GM19043 (cell line): ENCODE results near the gene RASIP1.
"Not testable (repeated sequence)": the region's sequence is repeated elsewhere in the genome, so short reads cannot be mapped to it uniquely, and the experiment has no call there.

Experiments
- ATAC-seq: cut with Tn5 transposase; IDR thresholded peaks from one replicate; pipeline ENCODE4 v1.9.1; 2021; ENCODE audit warnings: low read depth; ENCODE audit not compliant: unreplicated experiment

The RASIP1 gene, protein sequence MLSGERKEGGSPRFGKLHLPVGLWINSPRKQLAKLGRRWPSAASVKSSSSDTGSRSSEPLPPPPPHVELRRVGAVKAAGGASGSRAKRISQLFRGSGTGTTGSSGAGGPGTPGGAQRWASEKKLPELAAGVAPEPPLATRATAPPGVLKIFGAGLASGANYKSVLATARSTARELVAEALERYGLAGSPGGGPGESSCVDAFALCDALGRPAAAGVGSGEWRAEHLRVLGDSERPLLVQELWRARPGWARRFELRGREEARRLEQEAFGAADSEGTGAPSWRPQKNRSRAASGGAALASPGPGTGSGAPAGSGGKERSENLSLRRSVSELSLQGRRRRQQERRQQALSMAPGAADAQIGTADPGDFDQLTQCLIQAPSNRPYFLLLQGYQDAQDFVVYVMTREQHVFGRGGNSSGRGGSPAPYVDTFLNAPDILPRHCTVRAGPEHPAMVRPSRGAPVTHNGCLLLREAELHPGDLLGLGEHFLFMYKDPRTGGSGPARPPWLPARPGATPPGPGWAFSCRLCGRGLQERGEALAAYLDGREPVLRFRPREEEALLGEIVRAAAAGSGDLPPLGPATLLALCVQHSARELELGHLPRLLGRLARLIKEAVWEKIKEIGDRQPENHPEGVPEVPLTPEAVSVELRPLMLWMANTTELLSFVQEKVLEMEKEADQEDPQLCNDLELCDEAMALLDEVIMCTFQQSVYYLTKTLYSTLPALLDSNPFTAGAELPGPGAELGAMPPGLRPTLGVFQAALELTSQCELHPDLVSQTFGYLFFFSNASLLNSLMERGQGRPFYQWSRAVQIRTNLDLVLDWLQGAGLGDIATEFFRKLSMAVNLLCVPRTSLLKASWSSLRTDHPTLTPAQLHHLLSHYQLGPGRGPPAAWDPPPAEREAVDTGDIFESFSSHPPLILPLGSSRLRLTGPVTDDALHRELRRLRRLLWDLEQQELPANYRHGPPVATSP

DNA sequence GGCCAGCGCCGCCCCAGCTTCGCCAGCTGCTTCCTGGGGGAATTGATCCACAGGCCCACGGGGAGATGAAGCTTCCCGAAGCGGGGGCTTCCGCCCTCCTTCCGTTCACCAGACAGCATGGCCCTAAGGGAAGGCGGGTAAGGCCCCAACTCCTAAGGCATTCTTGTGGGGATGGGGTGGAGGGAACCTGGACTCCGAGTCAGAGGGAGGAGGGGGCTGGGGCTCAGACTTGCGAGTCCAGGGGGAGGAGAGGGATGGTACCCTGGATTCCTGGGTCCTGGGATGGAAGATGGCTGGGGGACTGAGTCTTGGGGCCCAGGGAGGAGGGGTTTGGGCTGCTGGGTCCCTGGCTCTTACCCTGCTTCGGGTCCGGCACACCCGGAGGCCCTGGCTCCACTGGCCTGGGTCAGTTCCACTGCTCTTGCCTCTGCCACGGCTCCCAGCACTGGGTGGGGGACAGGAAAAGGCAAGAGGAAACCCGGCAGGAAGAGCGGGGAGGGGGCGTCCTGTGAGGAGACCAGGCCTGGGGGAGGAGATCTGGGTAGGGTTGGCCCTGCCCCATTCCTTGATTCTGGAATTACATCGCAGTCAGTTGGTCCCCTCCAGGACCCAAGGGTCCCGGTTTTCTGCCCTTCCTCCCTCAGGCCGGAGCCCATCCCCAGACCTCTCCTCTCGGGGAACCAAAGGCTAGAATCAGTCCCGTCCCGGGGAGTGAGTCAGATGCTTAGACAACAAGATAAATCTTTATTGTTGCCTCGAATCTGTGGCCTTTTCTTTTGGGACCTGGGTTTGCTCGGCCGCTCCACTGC, at the start of gene RASIP1:
RASIP1 (minus strand) TSS at position 447 of the 809 bp plus-strand sequence; CDS start at position 119, 328 bp downstream.
- no peak for ATAC-seq

DNA sequence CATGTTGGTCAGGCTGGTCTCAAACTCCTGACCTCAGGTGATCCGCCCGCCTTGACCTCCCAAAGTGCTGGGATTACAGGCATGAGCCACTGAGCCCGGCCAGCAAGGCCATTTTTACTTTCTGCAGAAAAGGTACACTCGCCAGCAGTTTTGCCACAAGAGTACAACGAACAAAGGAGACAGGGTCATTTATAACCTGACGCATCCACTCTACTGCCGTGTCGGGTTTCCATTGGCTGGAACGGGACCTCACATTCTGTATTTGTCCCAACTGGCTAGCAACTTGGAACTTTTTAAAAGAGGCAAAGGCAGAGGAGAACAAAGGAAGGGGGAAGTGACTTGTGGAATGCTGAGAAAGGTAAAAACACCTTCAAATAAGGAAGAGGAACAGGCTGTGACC, 46.9 kb upstream of the RASIP1 start:
- not testable (repeated sequence) for ATAC-seq

DNA sequence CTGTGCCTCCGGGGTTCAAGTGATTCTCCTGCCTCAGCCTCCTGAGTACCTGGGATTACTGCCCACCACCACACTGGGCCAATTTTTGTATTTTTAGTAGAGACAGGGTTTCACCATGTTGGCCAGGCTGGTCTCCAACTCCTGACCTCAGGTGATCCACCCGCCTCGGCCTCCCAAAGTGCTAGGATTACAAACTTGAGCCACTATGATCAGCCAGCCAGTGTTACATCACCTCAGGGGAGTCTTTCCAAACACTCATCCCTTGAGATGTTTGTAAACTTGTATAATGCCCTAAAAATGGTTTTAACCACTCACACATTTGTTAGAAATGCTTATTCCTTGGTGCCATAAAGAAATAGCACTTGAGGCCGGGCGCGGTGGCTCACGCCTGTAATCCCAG, 46.0 kb upstream of the RASIP1 start:
- not testable (repeated sequence) for ATAC-seq

DNA sequence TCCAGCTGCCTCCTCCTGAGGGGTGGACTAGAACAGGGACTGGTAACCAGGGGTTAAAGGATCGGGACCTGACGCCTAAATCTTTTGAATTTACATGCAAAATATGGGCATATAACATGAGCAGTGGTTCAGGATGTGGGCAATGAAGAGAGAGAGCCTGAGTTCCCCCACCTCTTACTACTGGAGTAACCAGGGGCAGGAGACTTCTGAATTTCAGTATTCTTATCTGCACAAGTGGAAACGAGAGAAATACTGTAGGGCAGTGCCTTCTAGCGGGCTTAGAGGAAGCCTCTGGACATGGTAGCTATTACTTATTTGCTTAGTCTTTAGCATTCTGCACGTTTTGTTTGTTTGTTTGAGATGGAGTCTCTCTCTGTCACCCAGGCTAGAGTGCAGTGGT, 44.1 kb upstream of the RASIP1 start:
- ATAC-seq: no peak

DNA sequence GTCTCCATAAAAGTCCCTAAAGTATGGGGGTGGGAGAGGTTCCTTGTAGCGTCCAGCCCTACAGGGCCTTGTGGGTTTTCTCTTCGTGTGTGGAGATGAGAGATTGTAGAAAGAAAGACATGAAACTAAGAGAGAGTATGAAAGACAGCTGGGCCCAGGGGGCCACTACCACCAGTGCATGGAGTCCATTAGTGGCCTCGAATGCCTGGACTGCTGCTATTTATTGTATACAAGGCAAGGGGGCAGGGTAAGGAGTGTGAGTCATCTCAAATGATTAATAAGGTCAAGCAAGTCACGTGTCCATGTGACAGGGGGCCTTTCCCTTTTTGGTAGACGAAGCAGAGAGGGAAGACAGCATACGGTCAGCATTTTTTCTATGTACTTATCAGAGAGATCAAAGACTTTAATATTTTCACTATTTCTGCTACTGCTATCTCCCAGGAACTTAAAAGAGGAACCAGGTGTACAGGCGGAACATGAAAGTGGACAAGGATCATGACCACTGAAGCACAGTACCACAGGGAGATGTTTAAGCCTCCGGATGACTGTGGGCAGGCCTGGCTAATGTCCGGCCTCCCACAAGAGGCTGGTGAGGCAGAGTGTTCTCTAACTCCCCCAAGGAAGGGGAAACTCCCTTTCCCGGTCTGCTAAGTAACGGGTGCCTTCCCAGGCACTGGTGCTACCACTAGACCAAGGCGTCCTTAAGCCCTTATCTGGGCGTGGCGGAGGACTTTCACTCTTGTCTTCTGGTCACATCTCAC, 40.4 kb upstream of the RASIP1 start:
- no peak for ATAC-seq

DNA sequence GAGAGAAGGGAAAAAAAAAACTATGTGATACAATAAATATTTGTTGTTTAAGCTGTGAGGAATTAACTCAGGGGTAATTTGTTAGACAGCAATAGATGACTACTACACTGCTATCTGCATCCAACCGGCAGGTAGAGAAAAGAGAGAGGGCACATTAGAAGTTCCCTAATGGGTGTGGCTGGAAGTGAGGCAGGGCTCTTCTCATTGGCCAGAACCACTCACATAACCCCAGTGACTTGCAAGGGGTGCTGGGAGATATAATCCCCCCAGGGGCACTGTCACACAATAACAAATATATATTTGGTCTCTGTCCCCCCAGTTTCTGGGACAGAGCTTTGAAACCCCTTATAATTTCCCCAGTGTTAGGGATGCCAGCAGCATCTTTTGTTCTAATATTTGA, 39.2 kb upstream of the RASIP1 start:
- no peak for ATAC-seq

DNA sequence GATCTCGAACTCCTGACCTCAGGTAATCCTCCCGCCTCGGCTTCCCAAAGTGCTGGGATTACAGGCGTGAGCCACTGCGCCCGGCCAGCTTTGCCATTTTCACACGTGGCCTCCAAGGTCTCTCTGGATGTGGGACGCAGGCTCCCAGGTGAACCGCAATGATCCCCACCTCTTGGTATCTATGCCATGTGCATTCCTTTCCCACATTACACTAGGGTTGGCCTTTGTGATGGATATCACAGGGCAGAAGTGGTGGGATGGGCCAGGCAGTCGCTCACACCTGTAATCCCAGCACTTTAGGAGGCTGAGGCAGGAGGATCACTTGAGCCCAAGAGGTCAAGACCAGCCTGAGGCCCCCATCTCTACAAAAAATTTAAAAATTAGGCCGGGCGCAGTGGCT, 37.3 kb upstream of the RASIP1 start:
- ATAC-seq: no peak

DNA sequence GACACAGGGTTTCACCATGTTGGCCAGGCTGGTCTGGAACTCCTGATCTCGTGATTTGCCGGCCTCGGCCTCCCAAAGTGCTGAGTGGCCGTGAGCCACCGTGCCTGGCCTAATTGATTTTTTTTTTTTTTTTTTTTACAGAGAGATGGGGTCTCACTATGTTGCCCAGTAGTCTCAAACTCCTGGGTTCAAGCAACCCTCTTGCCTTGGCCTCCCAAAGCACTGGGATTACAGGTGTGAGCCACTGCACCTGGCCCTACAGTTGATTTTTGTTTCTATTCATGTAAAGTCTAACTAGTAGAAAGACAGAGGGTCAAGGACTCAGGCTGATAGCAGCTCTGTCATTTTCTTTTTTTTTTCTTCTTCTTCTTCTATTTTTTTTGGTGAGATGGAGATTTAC, 36.7 kb upstream of the RASIP1 start:
- ATAC-seq: no peak

DNA sequence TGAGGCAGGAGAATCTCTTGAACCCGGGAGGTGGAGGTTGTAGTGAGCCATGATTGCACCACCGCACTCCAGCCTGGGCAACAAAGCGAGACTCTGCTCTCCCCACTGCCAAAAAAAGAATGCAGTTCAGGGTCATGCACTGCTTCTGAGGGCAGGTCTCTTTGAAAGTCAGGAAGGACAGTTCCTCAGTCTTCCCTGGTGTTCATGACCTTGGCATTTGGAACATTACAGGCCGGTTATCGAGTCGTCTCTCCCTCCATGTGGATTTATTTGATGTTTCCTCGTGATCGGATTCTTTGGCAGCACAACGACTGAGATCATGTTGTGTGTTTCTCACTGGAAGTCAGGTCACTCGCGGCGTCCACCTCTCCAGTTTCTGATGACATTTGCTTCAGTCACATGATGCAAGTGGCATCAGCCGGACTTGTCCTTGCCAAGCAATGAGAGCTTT, 32.1 kb upstream of the RASIP1 start:
- ATAC-seq: no peak

DNA sequence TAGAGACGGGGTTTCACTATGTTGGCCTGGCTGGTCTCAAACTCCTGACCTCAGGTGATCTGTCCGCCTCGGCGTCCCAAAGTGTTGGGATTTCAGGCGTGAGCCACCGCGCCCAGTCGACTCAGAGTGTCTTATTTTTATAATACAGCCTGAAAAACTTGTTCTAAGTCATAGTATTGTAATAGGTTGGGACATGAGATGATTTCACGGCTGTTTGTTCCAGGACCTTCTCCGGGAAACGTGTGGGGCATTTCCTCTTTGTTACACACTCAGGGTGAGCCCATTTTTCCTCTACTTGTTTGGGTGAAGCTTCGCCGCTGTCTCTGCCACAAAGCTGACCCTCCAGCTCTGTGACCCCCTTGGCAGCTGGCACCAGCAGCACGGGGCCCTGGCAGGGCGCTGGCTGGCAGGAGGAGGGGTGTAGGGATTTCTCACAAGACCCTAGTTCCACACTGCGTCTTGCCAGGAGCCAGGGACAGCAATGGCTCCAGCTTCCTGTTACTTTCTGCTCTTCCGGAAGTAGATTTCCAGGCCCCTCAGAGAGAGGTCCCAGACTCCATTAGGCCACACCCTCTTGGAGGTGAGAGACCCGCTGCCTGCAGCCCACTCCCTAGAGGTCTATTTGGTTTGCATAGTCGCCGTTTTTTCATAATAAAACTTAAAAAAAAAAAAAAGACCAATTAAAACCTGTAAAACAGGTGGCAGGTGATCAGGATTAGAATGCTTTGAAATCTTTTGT, 30.5 kb upstream of the RASIP1 start:
- no peak for ATAC-seq

DNA sequence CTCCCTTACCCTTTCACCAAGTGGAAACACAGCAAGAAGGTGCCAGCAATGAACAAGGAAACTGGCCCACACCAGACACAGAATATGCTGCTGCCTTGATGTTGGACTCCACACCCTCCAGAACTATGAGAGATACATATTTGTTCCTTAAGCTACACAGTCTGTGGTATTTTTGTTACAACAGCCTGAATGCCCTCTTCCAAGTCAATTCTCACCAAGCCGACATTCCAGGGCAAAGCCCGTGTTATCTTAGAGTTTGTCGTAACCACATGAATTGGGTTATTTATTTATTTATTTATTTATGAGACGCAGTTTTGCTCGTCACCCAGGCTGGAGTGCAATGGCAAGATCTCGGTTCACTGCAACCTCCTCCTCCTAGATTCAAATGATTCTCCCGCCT, 29.9 kb upstream of the RASIP1 start:
- no peak for ATAC-seq

DNA sequence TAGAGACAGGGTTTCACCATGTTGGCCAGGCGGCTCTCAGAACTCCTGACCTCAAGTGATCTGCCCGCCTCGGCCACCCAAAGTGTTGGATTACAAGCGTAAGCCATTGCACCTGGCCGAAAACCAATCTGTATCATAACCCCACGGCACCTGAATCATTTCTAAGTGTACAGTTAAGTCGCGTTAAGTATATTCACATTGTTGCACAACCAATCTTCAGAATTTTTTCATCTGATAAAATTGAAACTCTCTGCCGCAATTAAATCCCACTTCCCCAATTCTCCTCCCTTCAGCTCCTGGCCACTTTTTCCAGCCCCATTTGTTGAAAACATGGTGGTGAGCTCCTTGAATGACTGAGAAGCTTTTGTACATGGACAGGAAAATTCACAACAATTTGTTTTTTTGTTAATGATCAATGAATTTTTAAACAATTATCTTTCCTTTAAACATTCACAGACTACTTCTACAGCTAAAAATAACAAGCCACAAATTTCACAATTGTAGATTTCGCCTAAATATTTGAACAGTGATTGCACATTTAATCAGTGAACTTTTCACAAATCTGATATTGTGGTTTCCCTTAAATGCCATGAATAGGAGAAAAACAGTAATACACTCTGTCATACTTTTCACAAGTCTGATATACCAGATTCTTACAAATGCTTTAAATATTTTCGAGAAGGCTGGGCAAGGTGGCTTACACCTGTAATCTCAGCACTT, 28.7 kb upstream of the RASIP1 start:
- no peak for ATAC-seq

DNA sequence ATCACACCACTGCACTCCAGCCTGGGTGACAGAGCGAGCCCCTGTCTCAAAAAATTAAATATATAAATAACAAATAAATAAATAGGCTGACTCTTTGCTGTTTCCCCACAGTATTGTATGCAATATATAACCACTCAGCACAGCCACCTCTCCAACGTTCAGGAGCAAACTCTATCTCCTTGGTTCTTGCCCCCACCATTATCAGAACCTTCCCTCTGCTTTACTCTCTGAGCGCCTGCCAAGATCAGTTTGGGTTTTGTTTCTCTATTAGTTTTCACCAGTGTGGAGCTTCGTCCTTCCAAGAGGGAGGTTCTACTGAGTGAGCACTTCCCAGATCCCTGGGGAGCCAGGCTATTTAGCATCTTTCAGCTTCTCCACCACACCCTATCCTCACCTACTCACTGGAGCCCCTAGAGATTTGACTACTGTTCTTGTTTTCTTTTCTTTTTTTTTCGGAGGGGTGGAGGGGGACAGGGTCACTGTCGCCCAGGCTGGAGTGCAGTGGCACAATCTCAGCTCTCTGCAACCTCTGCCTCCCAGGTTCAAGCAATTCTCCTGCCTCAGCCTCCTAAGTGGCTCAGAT, 27.9 kb upstream of the RASIP1 start:
- not testable (repeated sequence) for ATAC-seq

DNA sequence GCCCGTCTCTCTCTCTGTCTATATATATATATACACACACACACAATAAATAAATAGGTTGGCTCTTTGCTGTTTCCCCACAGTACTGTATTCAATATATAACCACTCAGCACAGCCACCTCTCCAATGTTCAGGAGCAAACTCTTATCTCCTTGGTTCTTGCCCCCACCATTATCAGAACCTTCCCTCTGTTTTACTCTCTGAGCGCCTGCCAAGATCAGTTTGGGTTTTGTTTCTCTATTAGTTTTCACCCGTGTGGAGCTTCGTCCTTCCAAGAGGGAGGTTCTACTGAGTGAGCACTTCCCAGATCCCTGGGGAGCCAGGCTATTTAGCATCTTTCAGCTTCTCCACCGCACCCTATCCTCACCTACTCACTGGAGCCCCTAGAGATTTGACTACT, 25.4 kb upstream of the RASIP1 start:
- ATAC-seq: not testable (repeated sequence)

DNA sequence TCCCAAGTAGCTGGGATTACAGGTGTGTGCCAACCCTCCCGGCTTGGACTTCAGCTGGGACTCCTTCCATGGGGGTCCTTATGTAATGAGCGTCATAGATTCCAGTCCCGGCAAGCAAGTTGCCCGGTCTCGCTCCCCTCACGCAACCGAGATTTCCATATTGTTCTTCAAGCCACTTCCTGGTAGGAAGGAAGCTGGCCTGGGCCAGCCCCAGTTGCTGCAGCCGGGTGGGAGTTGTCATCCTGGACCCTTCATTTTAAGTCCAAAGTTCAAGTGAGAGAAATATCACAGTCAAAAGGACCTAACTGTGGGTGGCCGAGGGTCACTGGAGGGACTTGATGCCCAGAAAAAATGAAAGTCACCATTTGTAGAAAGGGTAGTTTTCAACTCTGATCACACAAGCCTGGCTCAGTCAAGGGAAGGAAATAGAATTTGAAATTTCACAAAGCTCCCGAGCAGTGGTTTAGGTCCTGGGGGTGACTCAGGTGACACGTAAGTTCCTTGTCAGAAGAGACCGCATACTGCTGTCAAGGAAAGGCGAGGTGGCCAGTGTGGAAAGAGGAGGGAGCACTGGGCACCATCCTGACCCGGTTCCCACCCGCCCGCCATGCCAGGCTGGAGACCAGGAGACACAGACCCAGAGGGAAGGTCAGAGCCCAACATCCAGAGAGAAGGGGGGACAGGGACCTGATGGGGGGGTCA, 20.2 kb upstream of the RASIP1 start:
- no peak for ATAC-seq

DNA sequence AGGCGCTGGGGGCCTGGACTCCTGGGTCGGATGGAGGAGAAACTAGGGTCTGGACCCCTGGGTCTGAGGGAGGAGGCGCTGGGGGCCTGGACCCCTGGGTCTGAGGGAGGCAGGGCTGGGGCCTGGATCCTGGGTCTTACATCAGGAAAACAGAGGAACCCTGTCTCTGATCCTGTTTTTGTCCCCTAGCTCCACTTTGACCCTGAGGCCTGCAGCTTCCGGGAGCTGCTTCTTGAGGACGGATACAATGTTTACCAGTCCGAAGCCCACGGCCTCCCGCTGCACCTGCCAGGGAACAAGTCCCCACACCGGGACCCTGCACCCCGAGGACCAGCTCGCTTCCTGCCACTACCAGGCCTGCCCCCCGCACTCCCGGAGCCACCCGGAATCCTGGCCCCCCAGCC, 17.3 kb upstream of the RASIP1 start:
- no peak for ATAC-seq

DNA sequence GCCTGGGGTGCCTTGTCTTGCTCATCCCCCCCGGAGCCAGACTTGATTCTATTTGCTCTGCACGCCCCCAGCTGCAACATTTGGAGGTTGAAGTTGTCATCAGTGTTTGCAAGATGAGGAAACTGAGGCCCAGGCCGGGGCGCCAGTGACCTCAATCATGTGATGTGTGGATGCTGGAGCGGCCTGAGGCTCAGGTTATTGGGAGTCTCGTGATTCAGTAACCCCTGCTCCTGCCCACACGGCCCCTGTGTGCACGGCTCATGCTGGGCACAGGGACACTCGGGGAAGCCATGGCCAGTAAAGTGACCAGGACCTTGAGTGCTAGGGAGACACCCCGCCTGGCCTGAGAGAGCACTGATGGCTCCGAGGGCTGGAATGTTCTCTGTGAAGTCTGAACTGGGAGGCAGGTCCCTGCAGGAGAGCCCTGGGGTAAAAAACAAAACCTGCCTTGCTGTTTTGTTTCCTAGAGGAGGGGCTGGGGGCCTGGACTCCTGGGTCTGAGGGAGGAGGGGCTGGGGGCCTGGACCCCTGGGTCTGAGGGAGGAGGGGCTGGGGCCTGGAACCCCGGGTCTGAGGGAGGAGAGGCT, 16.8 kb upstream of the RASIP1 start:
- no peak for ATAC-seq
